ENCODE data around the gene HEATR3. TPM values are rescaled to one million over a fixed set of nuclear protein-coding genes. Genes with fewer than 3 reads are reported as not detected.
A peak's percentile ranks its signal among the peaks of the same experiment; 100 is the strongest.

The HEATR3 gene
- total RNA-seq, 1 donor from 2014 or later: 18.3 TPM

DNA sequence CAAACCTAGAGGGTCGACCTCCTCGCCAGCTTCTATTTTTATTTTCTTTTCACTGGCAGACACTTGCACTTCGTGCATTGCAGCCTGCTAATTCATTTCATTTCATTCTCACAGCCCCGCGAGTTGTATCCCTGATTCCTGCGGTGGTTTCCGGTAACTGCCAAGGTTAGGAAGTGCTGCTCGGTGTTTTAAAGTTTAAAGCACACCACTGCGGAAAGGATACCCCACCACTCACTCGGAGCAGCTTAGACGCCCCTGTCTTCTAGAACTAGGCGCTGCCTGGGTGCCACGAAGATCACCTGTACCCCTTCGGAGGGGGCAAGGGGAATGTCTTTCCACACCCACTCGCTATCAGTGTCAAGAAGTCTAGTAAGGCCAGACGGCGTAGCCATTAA, 40.2 kb upstream of the HEATR3 start:
- TF ChIP-seq, protein P1, sequence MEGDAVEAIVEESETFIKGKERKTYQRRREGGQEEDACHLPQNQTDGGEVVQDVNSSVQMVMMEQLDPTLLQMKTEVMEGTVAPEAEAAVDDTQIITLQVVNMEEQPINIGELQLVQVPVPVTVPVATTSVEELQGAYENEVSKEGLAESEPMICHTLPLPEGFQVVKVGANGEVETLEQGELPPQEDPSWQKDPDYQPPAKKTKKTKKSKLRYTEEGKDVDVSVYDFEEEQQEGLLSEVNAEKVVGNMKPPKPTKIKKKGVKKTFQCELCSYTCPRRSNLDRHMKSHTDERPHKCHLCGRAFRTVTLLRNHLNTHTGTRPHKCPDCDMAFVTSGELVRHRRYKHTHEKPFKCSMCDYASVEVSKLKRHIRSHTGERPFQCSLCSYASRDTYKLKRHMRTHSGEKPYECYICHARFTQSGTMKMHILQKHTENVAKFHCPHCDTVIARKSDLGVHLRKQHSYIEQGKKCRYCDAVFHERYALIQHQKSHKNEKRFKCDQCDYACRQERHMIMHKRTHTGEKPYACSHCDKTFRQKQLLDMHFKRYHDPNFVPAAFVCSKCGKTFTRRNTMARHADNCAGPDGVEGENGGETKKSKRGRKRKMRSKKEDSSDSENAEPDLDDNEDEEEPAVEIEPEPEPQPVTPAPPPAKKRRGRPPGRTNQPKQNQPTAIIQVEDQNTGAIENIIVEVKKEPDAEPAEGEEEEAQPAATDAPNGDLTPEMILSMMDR (conservative IDR thresholded peaks at IDR 0.05; ENCODE audit: low read depth, low read length): no peak
- DNase-seq (ENCODE audit: low read depth): no peak
- H3K4me3 ChIP-seq (ENCODE audit: low read depth, low read length): peak overlapping the region; percentile 84

DNA sequence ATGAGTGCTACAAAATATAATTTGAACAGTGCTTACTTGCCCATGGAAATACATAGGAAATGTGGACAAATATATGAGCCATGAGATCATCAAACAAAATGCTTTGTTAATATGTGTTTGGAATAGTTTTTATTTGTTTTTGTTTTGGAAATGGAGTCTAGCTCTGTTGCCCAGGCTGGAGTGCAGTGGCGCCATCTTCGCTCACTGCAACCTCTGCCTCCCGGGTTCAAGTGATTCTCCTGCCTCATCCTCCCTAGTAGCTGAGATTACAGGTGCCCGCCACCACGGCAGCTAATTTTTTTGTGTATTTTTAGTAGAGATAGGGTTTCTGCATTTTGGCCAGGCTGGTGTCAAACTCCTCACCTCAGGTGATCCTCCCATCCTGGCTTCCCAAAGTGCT, 37.9 kb upstream of the HEATR3 start:
- DNase-seq (ENCODE audit: low read depth): no peak
- no peak overlapping the region for H3K4me3 ChIP-seq (ENCODE audit: low read depth, low read length)
- TF ChIP-seq, protein P1 (conservative IDR thresholded peaks at IDR 0.05; ENCODE audit: low read depth, low read length): no peak

DNA sequence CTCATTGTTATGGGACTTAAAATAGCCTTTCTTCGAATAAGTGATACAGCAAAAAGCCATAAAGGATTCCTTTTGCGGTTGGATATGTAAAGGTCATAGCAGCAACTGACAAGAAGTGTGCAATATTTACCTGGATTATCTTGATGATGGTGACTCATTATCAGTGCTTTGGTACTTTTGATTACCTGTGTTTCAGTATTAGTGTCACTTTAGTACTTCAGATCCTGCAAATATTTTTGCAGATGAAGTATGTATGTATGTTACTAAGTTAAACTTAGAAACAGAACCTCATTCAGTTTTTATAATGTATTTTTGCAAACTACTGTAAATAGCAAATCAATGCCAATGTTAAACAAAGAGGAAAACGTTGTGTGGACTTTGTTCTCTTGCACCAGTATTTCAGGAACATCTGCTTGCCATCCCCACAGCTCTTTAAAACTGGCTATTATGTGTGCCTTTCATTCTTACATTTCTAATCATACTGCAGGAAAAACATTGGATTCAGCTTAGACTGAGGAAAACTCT, 30.2 kb upstream of the HEATR3 start:
- DNase-seq (ENCODE audit: low read depth): no peak
- TF ChIP-seq, protein P1 (conservative IDR thresholded peaks at IDR 0.05; ENCODE audit: low read depth, low read length): no peak
- H3K4me3 ChIP-seq (ENCODE audit: low read depth, low read length): no peak overlapping the region

DNA sequence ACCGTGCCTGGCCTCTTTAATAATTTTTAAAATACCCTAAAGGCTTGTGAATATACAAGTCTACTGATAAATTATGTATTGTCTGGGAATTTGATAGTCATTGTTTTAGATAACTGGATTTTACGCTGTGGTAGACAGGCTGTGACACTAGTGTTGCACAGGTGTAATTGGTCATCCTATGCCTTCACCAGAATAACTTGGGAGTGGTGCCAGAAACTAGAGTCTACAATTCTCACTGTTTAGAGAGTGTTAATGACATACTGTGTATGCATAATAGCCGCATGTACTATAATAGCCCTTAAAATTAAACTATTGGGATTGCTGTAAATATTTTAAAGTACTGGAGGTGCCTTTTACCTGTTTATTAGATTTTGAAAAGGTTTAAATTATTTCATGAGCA, 29.3 kb upstream of the HEATR3 start:
- TF ChIP-seq, protein P1 (conservative IDR thresholded peaks at IDR 0.05; ENCODE audit: low read depth, low read length): no peak
- no peak for DNase-seq (ENCODE audit: low read depth)

DNA sequence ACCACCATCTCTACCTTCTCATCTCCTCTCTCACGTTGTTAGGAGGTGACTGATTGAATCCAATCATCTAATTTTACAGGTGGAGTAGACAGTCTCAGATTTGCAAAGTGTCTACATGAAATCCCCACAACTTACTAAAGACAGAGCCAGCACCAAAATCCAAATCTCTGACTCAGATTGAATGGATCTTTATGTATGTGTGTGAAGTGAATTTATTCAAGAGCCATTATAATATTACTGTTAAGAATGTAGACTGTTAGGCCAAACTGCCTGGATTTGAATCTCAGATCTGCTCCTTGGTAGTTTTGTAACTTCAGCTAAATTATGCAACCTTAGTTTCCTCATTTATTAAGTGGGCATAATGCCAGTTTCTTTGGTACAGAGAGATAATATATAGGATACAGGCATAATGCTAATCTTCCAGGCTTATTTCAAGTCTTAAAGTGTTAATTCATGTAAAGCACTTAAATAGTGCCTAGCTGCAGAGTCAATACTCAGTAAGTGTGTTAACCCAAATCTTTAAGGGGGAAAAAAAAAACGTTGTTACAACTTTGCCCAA, 28.0 kb upstream of the HEATR3 start:
- TF ChIP-seq, protein P1 (conservative IDR thresholded peaks at IDR 0.05; ENCODE audit: low read depth, low read length): no peak
- H3K4me3 ChIP-seq (ENCODE audit: low read depth, low read length): no peak overlapping the region
- no peak for DNase-seq (ENCODE audit: low read depth)

More for the DNA sequence above, 29.3 kb upstream of the HEATR3 start:
- H3K4me3 ChIP-seq (ENCODE audit: low read depth, low read length): no peak overlapping the region

DNA sequence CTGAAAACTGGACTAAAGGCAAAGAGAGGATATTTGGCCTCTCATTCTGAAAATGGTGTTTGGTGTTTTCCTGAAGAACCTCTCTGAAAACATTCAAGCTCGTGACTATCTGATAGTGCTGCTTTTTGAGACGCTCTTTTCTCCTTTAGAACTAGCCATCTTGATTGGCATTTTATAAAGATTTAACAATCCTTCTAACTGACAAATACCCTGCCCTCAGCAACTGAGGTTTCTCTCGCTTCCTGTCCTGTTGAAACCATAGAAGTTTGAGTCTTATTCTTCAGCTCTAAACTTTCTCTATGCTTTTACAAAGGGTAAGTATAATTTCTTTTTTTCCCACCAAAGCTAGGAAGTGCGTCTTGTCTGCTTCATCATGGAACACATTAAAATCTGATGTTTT, 27.5 kb upstream of the HEATR3 start:
- H3K4me3 ChIP-seq (ENCODE audit: low read depth, low read length): no peak overlapping the region
- no peak for DNase-seq (ENCODE audit: low read depth)
- TF ChIP-seq, protein P1 (conservative IDR thresholded peaks at IDR 0.05; ENCODE audit: low read depth, low read length): no peak

All from epithelial cell of proximal tubule (primary cell).